Measurements from ENCODE around the gene UBN2.

Gene UBN2

DNA sequence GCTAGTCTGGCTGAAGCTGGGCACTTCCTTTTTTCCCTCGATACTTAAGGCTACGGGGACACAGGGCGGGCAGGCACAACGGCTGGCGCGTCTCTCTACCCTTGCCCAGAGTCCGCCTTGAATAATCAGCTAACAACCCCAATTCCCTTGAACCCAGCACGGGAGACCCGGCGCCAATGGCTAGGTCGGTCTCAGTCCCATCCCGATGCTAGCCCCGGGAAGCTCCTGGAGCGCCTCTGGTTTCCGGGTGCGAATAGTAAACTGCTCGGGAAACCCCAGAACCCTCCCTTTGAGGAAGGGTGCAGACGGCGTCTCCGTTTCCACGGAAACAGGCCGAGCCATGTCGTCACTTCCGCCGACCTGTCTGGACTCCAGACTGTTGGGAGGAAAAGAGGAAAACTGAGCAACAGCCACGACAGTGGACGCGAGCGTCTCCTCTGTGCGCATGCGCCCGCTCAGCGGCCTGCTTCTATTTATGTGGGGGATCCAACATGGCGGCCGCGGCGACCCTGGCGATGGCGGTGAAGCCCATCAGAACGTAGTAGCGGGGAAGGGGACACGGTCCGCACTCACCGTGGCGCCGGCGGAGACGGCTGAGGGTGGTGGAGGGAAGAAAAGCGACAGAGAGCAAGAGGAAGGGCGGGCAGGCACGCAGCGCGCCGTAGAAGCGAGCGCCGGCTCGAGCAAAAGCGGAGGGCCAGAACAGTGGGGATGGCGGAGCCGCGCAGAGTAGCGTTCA is at the start of gene UBN2:
Gene UBN2, plus strand, starts transcription at position 464 of the 739 bp plus-strand sequence. Its CDS starts 248 bp downstream, at position 712.
- peak; percentile 94 for DNase-seq (ENCODE audit: low read depth)
- H3K4me3 ChIP-seq (ENCODE audit: low read depth, low read length) = peak within 1 kb of the TSS; percentile 65

DNA sequence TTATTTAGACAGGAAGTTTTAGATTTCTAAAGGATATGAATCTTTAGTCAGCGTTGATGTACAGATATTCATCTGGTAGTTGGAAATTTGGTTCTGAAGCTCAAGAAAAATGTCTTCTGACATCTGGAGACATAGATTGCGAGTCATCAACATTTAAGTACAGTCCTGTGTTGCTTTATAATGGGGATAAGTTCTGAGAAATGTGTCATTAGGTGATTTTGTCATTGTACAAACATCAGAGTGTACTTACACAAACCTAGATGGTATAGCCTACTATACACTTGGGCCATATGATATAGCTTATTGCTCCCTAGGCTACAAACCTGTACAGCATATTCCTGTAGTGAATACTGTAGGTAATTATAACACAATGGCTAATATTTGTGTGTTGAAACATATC is 49.6 kb upstream of the UBN2 start:
- H3K4me3 ChIP-seq (ENCODE audit: low read depth, low read length) = no peak overlapping the region
- TF ChIP-seq, protein P1, sequence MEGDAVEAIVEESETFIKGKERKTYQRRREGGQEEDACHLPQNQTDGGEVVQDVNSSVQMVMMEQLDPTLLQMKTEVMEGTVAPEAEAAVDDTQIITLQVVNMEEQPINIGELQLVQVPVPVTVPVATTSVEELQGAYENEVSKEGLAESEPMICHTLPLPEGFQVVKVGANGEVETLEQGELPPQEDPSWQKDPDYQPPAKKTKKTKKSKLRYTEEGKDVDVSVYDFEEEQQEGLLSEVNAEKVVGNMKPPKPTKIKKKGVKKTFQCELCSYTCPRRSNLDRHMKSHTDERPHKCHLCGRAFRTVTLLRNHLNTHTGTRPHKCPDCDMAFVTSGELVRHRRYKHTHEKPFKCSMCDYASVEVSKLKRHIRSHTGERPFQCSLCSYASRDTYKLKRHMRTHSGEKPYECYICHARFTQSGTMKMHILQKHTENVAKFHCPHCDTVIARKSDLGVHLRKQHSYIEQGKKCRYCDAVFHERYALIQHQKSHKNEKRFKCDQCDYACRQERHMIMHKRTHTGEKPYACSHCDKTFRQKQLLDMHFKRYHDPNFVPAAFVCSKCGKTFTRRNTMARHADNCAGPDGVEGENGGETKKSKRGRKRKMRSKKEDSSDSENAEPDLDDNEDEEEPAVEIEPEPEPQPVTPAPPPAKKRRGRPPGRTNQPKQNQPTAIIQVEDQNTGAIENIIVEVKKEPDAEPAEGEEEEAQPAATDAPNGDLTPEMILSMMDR (IDR thresholded peaks at IDR 0.05; ENCODE audit: low read depth, low read length, missing control alignments) = no peak
- DNase-seq (ENCODE audit: low read depth) = no peak

More for the DNA sequence above, at the start of gene UBN2:
- TF ChIP-seq, protein P1 (IDR thresholded peaks at IDR 0.05; ENCODE audit: low read depth, low read length, missing control alignments) = no peak

DNA sequence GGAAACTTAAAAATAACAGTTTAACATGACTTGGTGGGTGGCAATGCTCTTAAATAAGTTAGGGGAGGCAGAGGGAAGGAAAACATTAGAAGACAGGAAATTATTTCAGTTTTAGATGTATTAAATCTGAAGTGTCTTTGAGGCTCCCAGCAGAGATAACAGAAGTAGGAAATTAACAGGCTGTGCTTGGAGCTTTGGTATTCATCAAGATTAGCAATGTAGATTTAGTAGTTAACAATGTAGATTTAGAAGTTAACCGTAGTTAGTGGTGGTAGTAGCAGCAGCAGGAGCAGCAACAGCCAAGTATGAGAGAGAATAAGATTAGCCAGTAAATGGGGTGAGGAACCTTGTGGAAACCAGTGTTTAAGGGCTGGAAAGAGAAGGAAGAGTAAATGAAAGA is 48.7 kb upstream of the UBN2 start:
- H3K4me3 ChIP-seq (ENCODE audit: low read depth, low read length) = no peak overlapping the region
- TF ChIP-seq, protein P1 (IDR thresholded peaks at IDR 0.05; ENCODE audit: low read depth, low read length, missing control alignments) = no peak
- no peak for DNase-seq (ENCODE audit: low read depth)

GRCh38 chr7:139183251-139183650 is 47.8 kb upstream of the UBN2 start:
- TF ChIP-seq, protein P1 (IDR thresholded peaks at IDR 0.05; ENCODE audit: low read depth, low read length, missing control alignments) = no peak
- H3K4me3 ChIP-seq (ENCODE audit: low read depth, low read length) = no peak overlapping the region
- no peak for DNase-seq (ENCODE audit: low read depth)

- no peak for DNase-seq (ENCODE audit: low read depth)
- TF ChIP-seq, protein P1 (IDR thresholded peaks at IDR 0.05; ENCODE audit: low read depth, low read length, missing control alignments) = no peak
- no peak overlapping the region for H3K4me3 ChIP-seq (ENCODE audit: low read depth, low read length)
Measured at GRCh38 chr7:139183878-139184338, 47.1 kb upstream of the UBN2 start.

- H3K4me3 ChIP-seq (ENCODE audit: low read depth, low read length) = no peak overlapping the region
- TF ChIP-seq, protein P1 (IDR thresholded peaks at IDR 0.05; ENCODE audit: low read depth, low read length, missing control alignments) = no peak
- DNase-seq (ENCODE audit: low read depth) = no peak
Measured at GRCh38 chr7:139186146-139186545, 44.9 kb upstream of the UBN2 start.

DNA sequence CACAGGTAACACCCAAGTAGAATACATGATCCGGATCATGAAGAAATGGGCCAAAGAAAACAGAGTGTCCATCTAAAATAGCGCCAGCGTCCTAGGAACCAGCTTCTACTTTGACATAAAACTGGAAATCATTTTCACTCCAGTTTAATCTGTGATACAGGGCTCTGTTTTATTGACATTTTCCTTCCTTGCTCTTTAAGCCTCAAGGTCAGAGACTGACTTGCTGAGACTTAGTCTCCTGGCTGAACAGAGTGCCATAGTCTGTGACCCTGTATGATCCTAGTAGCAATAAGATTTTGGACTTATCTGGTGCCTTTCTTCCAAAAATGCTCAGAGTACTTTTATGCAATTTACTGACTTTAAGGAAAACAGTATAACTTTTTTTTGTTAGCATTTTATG is 41.7 kb upstream of the UBN2 start:
- H3K4me3 ChIP-seq (ENCODE audit: low read depth, low read length) = no peak overlapping the region
- TF ChIP-seq, protein P1 (IDR thresholded peaks at IDR 0.05; ENCODE audit: low read depth, low read length, missing control alignments) = no peak
- no peak for DNase-seq (ENCODE audit: low read depth)

Measured in GM12864 (cell line).